Iris pigment epithelial cell (primary cell): Measurements from ENCODE around the gene IGFN1.
"Not testable (repeated sequence)": the region's sequence is repeated elsewhere in the genome, so short reads cannot be mapped to it uniquely, and the experiment has no call there.

ENCODE experiments used
- DNase-seq: peaks from one replicate; pipeline ENCODE4 v3.0.0-alpha.2; 2011; ENCODE audit warnings: low read depth

IGFN1 gene

DNA sequence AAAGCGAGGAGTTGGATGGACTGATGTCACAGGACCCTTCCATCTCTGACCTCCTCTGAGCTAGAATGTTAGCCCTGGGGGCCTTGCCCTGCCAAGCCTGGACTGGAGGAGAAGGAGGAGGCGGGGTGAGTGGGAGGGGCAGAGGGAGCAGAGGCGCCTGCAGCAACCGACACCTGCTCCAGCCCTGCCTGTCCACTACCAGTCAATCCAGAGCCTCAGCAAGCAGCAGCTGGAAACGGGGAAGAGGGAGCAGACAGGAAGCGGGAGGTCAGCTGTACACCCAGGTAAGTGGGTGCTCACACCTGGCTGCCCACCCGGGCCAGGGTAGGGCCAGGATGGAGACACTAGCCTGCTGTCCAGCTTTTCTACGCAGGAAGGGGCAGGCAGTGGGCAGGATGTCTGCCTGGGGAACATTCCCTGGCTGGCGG is at the start of gene IGFN1:
Gene IGFN1 (plus strand): TSS at position 201 of the 428 bp plus-strand sequence. CDS start 2,470 bp downstream, outside the sequence.
- no peak for DNase-seq

DNA sequence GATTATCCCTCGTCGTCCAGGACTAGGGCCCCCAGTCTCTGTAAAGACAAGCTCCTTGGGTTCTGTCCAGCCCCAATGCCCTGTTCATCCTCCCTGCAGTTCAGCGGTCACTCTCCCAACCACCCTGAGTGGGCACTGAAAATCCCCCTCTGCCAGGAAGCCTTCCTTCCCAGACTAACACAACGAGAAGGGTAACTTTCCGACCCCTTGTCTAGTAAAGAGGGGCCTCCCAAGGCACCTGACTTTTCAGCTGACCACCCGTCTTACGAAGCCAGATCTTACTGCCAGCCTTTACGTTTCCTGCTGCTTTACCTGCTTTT is 49.7 kb upstream of the IGFN1 start:
- no peak for DNase-seq

- no peak for DNase-seq
Observed at GRCh38 chr1:201141418-201141817, 49.2 kb upstream of the IGFN1 start.

GRCh38 chr1:201142011-201142848 is 48.4 kb upstream of the IGFN1 start:
- DNase-seq, result no peak

DNA sequence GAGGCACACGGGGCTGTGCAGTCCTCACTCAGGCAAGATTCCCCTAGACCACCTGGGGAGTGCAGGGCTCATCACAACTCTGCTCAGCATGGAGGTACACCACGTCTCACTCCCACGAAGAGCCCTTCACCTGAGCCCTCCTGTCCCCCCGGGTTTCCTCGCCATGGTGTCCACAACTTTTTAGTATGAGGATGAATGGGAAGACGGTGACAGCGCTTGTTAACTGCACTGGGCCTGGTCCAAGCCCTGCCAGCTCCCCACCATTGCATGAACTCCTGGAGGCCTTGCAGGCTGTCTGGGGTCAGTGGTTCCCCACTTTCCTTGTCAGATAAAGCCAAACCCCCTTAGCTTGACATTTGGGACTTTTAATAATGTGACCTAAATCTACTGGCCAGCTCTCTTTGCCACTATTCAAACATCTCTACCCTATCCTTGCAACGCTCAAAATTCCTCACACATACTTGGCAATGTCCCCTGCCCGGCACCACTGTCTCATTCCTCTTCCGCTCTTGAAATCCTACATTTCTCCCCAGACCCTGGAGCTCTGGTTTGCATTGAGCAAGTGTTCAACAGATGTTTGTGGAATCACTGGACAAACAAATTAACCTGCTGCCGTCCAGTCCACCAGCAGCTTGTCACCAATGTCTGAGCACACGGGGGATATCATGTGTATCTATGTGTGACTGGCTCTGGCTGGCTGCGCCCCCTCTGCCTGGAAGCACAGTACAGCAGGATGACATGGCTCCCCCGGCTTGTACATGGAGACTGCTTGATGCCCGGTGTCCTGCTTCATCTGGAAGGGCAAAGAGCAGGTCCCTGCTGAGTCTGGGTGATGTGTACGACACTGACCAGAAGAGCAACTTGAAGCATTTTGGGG is 47.5 kb upstream of the IGFN1 start:
- no peak for DNase-seq

DNA sequence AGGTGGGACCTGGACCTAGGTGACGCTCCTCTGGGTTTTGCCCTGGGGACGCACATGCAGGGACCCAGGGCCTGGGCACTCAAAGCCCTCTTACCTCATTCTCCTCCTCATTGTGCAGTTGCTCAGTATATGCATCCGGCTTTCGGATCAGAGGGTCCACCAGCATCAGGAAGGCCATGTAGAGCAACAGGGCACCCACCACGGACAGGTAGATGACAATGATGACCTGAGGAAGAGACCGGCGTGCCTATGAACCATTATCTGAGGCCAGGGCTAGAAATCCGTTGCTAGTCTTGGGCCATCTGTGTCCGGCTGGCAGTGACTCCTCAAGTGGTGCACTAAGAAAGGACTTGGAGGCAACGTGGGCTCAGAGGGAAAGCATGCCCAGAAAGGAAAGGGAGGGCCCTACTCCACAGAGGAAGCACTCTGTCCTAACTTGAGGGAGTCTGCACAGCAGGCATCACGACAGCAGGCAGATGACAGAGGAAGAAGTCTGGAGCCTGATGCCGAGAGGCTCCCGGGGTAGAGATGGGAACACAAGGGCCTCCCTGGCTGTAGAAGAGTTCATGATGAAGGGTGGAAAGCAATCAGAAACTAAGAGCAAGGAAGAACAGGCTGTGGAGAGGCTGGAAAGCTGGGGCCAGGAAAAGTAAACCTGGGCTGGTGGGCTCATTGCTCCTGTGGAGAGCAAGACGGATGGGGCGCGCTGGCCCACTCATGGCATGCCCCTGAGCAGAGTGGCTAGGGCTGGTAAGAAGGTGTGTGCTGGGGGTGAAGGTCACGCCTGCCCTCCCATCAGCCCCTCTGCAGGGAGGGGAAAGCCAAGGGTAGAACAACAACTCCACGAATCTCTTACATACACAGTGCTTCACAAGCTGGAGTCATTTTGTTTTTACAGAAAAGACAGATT is 46.6 kb upstream of the IGFN1 start:
- DNase-seq, result no peak

- DNase-seq, result no peak
Observed at GRCh38 chr1:201144701-201145100, 45.9 kb upstream of the IGFN1 start.

DNA sequence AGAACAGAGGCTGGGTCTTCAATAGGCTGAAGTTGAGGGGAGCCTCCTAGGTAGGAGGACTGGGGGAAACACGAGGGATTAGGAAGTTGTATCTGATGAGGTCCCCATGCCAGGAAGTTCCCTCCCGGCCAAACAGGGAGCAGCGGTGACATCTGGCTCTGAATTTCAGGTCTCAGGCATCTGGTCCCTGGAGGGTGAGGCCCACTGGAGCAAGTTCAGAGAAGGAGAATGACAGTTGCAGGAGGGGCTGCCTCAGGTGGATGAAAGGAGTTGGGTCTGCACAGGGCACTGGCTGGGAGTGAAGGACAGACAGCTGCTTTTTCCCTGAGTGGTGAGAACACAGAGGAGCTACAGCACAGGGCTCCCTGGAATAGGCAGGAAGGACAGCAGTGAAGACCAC is 45.5 kb upstream of the IGFN1 start:
- no peak for DNase-seq

DNA sequence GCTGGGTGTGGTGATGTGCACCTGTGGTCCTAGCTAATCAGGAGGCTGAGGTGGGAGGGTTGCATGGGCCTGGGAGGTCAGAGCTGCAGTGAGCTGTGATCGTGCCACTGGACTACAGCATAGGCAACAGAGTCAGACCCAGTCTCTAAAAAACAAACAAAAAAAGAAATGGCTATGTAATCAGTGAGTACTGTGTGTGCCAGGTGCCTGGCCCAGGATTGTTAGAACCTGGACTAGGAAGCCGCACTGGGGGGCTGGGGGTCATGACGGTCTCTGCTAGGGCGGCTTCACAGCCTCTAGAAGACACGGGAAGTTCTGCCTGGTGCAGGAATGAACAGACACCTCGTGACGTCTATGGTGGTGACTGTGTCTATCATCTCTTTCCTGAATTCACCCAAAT is 44.8 kb upstream of the IGFN1 start:
- DNase-seq, result no peak

DNA sequence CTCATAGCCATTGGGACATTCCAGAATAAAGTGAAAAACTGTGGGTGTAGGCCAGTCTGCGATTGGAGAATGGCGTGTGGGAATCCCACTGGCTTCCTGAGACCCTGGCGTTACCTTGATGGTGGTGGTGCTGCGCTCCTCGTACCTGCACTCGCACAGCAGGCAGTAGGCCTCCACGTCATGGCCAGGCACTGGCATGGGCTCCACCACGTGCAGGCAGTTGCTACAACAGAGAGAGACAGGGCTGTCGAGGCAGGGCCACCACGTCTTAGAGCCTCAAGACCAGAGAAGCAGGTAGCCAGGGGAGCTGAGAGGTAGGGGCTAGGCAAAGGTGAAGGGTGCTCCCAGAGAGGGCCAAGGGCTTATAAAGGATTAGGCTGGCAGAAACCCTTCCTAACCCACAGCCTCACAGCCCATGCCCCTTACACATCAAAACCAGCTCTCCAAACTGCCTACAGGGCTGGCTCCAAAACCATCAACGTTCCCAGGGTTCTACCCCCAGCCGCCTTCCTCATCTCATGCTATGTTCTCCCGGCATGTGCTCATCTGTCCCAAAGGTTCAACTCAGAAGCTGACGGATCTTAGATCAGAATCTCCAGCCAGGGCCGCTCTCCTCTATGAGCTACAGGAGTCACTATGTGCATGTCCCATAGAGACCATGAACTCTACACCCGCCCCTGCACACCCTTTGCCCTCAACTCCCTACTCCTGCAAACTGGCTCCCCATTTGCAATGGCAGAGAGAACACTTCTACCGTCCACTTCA is 43.8 kb upstream of the IGFN1 start:
- DNase-seq, result no peak

DNA sequence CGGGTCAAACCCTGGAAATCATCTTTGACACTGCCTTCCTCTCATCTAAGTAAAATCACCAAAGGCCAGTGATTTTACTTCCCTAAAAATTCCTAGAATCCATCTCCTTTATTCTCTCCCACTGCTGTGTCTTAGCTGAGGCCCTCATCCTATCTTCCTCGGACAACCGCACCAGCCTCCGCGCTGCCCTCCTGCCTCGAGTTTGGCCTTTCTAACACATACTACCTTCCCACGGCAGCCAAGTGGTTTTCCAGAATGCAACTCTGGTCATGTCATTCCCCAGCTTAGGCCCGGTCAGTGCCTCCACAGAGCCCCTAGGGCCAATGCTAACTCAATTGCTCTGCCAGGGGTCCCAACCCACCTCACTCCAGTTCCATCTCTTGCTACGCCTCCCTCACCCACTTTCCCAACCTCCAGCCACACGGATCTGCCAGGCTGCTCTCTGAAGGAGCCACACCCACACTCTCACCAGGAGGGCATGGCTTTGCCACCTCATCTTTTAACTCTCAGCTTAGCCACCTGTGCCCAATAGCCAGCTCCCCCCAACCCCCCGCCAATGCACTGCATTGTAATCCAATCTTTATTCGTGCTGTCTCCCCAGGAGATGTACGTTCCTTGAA is 43.1 kb upstream of the IGFN1 start:
- DNase-seq, result no peak

DNA sequence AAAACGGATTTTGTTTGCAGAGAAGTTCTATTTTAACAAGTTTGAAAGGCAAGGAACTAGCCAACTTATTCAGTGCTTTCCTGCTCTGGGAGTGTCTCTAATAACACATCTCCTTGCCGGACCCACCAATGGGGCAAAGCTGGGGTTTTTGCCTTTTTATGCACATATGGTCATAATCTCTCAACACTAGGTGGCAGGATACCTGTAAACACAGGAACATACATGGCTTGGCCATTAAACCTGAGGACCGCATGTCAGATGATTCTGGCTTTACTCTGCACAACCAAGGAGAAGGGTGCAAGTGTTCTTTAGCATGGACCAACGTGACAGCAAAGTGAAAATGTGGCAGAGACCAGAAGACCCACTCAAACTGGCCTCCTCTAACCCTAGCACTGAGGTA is 41.2 kb upstream of the IGFN1 start:
- DNase-seq, result peak; percentile 51

DNA sequence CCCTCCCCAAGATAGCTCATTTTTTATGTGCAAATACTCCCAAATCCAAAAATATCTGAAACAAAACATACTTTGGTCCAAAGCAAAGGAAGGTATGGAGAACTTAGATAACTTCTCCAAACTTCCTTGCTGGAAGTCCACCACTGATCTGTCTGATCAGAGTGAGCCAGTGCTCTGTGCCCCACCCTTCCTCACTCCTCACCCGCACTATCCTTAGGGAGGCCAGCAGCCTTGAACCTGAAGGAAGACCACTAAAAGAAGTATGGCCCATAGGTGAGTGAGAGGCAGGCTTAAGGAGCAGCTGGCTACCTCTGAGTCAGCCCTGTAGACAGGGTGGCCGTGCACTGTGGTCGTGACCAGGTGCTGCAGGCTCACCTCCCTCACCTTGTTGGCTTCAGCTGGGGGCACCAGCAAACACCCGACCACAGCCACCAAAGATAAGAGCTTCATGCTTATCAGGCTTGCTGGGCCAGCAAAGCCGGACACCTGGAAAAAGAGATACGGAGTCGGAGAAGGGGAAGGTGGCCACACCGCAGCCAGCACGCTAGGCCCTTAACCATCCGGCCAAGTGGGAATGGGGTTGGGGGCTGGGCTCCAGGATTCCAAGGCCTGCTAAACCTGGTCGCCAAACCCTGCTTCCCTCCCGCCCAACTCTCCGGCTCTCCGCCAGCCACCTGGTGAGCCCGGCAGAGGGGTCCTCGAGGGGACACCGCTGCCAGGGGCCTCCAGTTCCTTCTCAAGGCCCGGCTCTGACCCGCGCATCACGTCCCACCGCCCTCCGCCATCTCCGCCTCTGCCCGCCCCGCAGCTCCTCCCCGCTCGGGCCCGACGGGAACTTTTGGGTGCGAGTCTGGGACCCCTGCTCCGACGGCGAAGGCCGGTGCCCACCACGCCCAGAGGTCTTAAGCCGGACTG is 36.9 kb upstream of the IGFN1 start:
- no peak for DNase-seq

DNA sequence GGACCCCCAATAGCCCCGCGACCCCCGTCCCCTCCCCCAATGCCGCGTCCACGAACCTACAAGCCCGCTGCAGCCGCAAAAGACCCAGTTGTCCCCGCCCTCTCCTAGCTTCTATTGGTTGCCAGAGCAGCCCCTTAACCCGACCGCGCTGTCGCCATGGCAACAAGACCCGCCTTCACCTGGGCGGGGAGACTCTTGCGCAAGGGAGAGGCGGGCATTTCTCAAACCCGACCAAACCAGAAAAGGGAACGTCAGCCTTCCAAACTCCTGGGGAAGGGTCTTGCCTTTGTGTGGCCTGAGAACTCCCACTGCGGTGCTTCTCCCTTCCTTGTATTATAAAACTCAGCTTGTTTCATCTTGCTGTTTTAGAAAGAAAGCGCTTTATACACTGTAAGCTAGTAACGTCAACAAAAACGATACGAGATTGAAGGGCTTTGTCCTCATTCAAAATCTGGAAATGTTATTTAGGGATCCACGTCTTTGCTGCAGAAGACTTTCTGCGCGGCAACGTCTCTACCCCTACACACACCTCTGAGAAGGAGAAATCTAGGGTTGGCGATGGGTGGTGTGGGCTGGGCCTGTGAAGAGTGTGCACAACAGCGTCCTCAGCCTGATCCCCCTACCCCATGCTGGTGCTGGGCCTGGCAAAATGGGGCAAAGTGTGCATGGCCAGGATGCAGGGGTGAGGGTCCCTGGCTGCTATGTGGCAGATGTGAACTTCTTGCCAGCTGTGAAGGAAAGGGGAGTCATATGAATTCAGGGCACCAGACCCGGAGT is 36.0 kb upstream of the IGFN1 start, which contains the start of gene TMEM9:
Gene TMEM9 (minus strand): TSS at position 86 of the 777 bp plus-strand sequence. CDS start 551 bp downstream, outside the sequence.
- DNase-seq, result peak; percentile 93

DNA sequence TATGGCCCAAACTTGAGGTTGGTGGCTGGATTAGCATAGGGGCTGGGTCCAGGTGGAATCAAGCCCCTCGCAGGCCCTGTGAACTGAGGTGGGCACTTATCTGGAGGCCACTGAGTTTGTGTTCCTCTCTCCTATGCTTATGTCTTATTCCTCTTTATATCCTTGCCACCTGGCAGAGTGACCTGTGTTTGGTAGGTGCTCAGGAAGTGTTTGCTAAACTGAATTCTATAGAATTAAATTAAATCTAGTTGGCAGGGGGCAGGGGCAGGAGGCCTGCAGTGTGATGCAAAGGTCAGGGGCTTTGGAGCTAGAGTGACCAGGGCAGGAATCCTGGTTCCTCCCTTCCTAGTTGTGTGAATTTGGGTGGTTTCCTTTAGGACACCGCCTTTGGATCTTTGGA is 35.3 kb upstream of the IGFN1 start:
- no peak for DNase-seq

DNA sequence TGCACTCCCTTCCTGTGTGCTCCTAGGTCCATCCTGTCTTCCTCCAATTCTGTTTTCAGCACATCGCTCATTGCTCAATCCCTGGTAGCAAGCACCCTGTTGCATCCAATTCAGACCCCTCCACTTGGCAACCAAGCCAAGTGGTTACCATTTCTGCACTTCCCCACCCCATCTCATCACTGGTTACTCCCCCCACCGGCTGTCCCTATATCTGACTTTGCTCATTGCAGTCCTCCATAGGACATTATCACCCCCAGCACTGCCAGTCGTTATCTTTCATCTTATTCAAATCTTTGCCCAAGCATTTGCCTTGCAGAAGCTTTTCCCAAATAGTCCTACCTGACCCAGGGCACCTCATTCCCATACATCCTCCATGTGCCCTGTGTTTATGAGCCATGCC is 34.3 kb upstream of the IGFN1 start:
- DNase-seq, result no peak

- no peak for DNase-seq
Observed at GRCh38 chr1:201156819-201157218, 33.8 kb upstream of the IGFN1 start.

GRCh38 chr1:201157949-201158348 is 32.7 kb upstream of the IGFN1 start:
- no peak for DNase-seq

GRCh38 chr1:201163036-201163435 is 27.6 kb upstream of the IGFN1 start:
- not testable (repeated sequence) for DNase-seq
